Stimulated activated CD4-positive, alpha-beta T cell treated with anti-CD3 and anti-CD28 coated beads, Interleukin-4, amount 100 ng/mL, for 4 hours (primary cell): ENCODE measurements around the gene ELOVL5.

Source experiments
- DNase-seq, 2 experiments: peaks; one replicate each; pipeline ENCODE4 v3.0.0-alpha.2; 2020

ELOVL5 gene

DNA sequence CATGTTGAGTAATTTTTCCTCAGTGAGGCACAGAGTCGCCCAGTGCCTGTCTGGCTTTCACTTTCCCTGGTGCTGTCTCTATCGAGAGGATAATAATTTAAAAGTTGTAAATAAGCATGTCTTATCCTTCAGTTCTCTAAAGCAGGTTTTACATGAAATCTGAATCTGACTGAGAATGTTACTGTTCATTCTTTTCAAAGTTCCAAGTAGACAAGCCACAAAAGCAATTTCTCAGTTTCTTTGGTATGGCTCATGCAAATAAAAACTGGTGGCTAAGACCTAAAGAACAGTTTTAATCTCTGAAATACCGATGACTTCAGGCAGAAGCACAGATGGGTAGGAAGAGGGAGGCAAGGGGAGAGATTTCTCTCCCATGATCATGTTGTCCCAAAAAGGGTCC, 112.5 kb downstream of the ELOVL5 start:
- no peak for DNase-seq

DNA sequence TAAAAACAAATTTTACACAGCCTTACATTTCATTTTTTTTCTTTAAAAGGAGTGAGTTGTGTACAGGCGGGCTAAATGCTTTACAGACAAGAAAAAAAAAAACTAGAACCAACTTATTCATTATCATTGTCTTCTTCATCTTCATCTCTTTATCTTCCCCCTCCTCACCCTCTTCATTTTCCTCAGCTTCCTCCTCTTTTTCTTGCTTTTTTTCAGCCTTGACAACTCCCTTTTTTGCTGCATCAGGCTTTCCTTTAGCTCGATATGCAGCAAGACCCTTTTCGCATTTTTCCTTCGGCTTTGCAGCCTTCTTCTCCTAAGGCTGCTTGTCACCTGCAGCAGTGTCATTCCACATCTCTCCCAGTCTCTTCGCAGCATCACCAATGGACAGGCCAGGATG, 113.2 kb downstream of the ELOVL5 start:
- no peak for DNase-seq

DNA sequence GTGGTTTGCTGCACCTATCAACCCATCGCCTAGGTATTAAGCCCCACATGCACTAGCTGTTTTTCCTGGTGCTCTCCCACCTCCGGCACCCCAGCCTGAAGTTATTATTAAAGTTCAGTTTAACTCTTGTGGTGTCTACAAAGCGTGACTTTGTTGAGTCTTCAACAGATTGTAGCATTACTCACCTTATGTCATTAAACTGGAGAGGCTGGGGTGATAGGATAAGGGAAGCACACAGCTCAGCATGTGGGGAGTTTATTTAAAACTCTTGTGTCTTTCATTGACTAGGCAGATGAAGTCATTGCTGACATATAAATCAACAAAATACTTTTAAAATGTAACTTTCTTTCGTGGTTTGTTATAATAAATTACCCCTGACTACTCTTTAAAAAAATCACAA, 115.4 kb downstream of the ELOVL5 start:
- no peak for DNase-seq

DNA sequence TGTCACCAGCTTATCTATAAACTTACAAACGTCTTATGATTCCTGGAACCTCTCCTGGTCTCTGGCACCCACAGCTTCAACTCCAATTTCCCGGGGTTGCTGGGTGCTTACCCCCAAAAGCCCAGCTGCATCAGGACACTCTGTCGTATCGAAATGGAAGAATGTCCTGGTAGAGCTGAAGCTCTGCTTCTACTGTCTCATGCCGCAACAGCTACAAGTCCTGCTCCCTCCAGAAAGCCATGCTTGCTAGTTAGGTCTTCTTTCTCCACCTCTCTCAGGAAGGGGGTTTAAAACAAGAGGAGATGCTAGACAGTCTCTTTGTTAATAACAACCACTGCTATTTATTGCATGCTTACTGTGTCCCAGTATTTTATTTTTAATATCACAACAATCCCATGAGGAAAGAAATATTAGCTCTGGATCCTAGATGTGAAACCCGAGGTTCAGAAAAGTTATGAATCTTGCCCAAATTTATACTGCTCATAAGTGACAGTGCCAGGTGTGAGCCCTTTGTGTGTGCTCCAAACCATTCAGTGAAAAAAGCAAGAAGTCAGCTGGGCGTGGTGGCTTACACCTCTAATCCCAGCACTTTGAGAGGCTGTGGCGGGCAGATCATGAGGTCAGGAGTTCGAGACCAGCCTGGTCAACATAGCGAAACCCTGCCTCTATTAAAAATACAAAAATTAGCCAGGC, 117.8 kb downstream of the ELOVL5 start:
- DNase-seq: no peak

DNA sequence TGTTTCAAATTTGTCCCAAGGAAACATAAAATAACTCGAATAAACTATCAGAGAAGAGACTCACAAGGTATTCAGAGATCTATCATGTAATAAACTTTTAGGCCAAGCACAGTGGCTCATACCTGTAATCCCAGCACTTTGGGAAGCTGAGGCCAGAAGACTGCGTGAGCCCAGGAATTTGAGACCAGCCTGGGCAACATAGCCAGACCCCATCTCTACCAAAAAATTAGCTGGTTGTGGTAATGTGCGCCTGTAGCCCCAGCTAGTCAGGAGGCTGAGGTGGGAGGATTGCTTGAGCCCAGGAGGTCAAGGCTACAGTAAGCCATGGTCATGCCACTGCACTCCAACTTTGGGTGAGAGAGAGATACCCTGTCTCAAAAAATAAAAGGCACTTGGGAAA, 120.9 kb downstream of the ELOVL5 start:
- DNase-seq: no peak

DNA sequence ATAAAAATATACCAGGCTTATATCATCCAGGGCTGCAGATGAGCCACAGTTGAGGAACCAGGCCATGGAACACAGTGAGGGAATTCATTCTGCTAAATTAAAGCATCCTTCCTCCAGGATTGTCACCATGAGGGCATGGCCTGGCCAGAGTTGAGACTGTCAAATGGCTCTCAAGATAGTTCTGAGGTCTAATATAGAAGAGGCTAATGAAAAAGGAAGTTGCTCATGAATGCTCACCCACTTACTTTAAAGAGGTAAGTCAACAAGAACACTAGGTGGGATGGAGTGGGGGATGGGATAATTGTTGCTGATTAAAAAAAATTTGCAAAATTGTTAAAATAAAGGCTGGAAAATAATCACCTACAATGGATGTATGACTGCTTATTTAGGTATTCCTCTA, 128.1 kb downstream of the ELOVL5 start:
- no peak for DNase-seq
